CD8-positive, alpha-beta memory T cell (primary cell): ENCODE data around the gene UBN2. TPM values are rescaled to one million over a fixed set of nuclear protein-coding genes. Genes with fewer than 3 reads are reported as not detected.

Experiments
- CTCF ChIA-PET: fragments of 350-600 bp; sonication (Branson Sonifier 250); formaldehyde crosslinking; loops from one replicate; lab custom pipeline; 2021; ENCODE audit warnings: antibody characterized with exemption; lab: Charles Lee
- POLR2A ChIA-PET: fragments of 350-600 bp; sonication (Branson Sonifier 250); formaldehyde crosslinking; loops from one replicate; lab custom pipeline; 2021; ENCODE audit warnings: antibody characterized with exemption; lab: Charles Lee
- DNase-seq, 5 donors: peaks; one replicate each; pipeline versions ENCODE4 v3.0.0 to v3.0.0-alpha.2; 2020 to 2022; ENCODE audit warnings: mixed read lengths in 1 of 5
- H3K27ac ChIP-seq: one replicate; pipeline ENCODE4 v1.7.0; 2013; ENCODE audit warnings: low read depth, mild to moderate bottlenecking, low read length, moderate library complexity
- H3K27me3 ChIP-seq: 2 replicates; pipeline ENCODE4 v1.7.0; 2013; ENCODE audit warnings: low read length, mild to moderate bottlenecking; ENCODE audit not compliant: insufficient read depth, poor library complexity, severe bottlenecking
- H3K36me3 ChIP-seq: 2 replicates; pipeline ENCODE4 v1.7.0; 2013; ENCODE audit warnings: mild to moderate bottlenecking, low read length, moderate library complexity; ENCODE audit not compliant: insufficient read depth
- H3K4me1 ChIP-seq: 2 replicates; pipeline ENCODE4 v1.7.0; 2013; ENCODE audit warnings: mild to moderate bottlenecking, low read length, moderate library complexity; ENCODE audit not compliant: insufficient read depth
- H3K4me3 ChIP-seq: 2 replicates; pipeline ENCODE4 v1.7.0; 2013; ENCODE audit warnings: mild to moderate bottlenecking, low read length
- H3K9me3 ChIP-seq: 2 replicates; pipeline ENCODE4 v1.7.0; 2013; ENCODE audit warnings: mild to moderate bottlenecking, low read length
- H3K27ac Mint-ChIP-seq, 8 donors: one replicate each; pipeline ENCODE4 v1.8.0; 2020 to 2021; ENCODE audit warnings: mixed read lengths in 8 of 8, mild to moderate bottlenecking in 6 of 8, inconsistent platforms in 3 of 8, moderate library complexity in 3 of 8
- H3K27me3 Mint-ChIP-seq, 2 donors: one replicate each; pipeline ENCODE4 v1.8.0; 2020 to 2021; ENCODE audit warnings: mixed read lengths in 2 of 2, mild to moderate bottlenecking in 1 of 2, moderate library complexity in 1 of 2
- H3K36me3 Mint-ChIP-seq, 3 donors: one replicate each; pipeline ENCODE4 v1.8.0; 2020 to 2021; ENCODE audit warnings: mixed read lengths in 3 of 3, inconsistent platforms in 1 of 3, mild to moderate bottlenecking in 1 of 3
- H3K4me1 Mint-ChIP-seq, 3 donors: one replicate each; pipeline ENCODE4 v1.8.0; 2020 to 2021; ENCODE audit warnings: mixed read lengths in 3 of 3, inconsistent platforms in 1 of 3, mild to moderate bottlenecking in 1 of 3
- H3K4me3 Mint-ChIP-seq, 7 donors: one replicate each; pipeline ENCODE4 v1.8.0; 2020 to 2021; ENCODE audit warnings: mixed read lengths in 7 of 7, mild to moderate bottlenecking in 6 of 7, moderate library complexity in 4 of 7, inconsistent platforms in 2 of 7
- H3K9me3 Mint-ChIP-seq, 5 donors: one replicate each; pipeline ENCODE4 v1.8.0; 2020 to 2022; ENCODE audit warnings: mixed read lengths in 5 of 5, mild to moderate bottlenecking in 3 of 5, moderate library complexity in 2 of 5, inconsistent platforms in 1 of 5
- polyA plus RNA-seq: library from polyadenylated mRNA; unstranded; fragments of 300-500 nt; fragmentation: Illumina TruSeq; gene quantifications from one replicate; pipeline ENCODE4 v1.2.3, GENCODE V29; 2021
- total RNA-seq, 2 experiments: library from RNA; stranded (reverse); gene quantifications; one replicate each; pipeline ENCODE4 v1.2.3, GENCODE V29; 2021

Gene UBN2
- total and polyA plus RNA-seq, 3 experiments from 2014 or later, result 3.2 to 13.6 (median 13.0) TPM

DNA sequence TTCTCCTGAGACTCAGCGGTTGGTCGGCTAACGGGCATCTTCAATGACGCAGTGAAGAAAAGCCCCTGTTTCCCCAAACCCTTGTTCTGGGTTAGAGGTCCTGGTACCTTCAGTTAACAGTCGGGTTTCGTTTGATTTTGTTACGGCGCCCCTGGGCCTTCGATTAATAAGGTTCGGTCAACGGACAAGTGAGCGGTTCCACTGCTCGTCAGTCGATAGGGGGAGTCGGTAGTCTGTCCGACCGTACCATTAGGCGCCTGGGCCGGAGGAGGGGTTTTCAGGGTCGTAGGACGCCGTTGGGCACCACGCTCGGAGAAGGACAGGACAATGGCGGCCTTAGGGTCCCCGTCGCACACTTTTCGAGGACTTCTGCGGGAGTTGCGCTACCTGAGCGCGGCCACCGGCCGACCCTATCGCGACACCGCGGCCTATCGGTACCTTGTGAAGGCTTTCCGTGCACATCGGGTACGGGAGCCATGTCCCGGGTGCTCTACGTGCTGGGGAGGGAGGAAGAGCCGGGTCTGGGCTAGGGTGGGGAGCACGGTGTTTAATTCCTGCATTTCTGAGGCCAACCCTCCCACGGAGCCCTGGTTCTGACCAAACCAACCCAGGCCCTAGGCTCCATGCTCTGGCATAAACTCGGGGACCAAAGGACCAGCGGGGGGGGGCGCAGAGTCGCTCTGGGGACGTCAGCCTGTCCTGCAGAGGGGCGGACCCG lies 110.2 kb downstream of the UBN2 start, which contains the start of gene FMC1:
TSS of gene FMC1 (plus strand) at position 280 of the 718 bp plus-strand sequence. CDS start at position 328, 48 bp downstream.
- DNase-seq, result peak; percentile 74 to 89 (median 85)
- H3K9me3 ChIP-seq, result peaks cover 6% of the 10 kb centered on the region
- Mint-ChIP-seq H3K9me3 (peaks cover 0 to 12% (median 6%) of the 10 kb centered on the region in 5 donors), H3K4me3 (peak within 1 kb of the TSS; percentile 91 to 100 (median 98)), H3K27me3 (peaks cover 5 to 16% of the 10 kb centered on the region in 2 donors), H3K27ac (peak within 1 kb of the TSS; percentile 99 to 100 (median 100)), H3K36me3 (peaks cover 0 to 25% (median 0%) of the 10 kb centered on the region in 3 donors), H3K4me1 (peaks cover 25 to 45% (median 43%) of the 10 kb centered on the region in 3 donors)
- H3K36me3 ChIP-seq, result no peaks in the 10 kb centered on the region
- peak within 1 kb of the TSS; percentile 100 for H3K27ac ChIP-seq
- ChIA-PET POLR2A (interaction anchor here (0.6 to 2.6 kb wide), 3 partner anchors 19 to 244 kb away, joined by 3 to 67 read pairs (median 3); partner anchors contain the start of gene LUC7L2), CTCF (no interaction called here)
- H3K27me3 ChIP-seq, result no peaks in the 10 kb centered on the region
- H3K4me1 ChIP-seq, result peaks cover 24% of the 10 kb centered on the region
- H3K4me3 ChIP-seq, result peak within 1 kb of the TSS; percentile 97

DNA sequence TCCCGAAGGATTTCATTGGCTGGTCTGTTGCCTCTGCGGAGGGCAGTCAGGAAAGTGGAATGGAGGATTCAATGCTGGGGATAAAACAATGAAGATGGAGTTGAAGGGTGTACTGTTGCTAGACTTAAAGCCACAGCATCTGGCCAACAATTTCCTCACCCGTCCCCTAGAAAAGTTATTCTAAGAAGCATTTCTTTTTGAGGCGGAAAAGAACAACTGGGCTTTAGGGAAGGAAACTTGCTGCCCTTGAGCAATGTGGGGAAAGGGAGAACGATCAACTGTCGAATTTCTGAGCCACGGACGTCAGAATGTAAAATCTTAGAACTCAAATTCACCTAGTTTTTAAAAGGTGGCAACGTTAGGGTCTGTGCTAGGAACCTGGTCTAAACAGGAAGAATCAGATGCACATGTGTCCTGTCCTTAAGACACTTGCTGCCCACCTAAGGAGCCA lies 110.8 kb downstream of the UBN2 start:
- peak overlapping the region; percentile 99 to 100 (median 100) for H3K27ac Mint-ChIP-seq
- peaks cover 26 to 45% (median 43%) of the 10 kb centered on the region in 3 donors for H3K4me1 Mint-ChIP-seq
- peak overlapping the region; percentile 91 to 100 (median 98) for H3K4me3 Mint-ChIP-seq
- Histone ChIP-seq H3K9me3 (peaks cover 6% of the 10 kb centered on the region), H3K4me3 (peak overlapping the region; percentile 97), H3K27ac (peak overlapping the region; percentile 100), H3K27me3 (no peaks in the 10 kb centered on the region), H3K4me1 (peaks cover 24% of the 10 kb centered on the region), H3K36me3 (peaks cover 5% of the 10 kb centered on the region)
- H3K27me3 Mint-ChIP-seq, result peaks cover 5 to 16% of the 10 kb centered on the region in 2 donors
- ChIA-PET CTCF (no interaction called here), POLR2A (no interaction called here)
- DNase-seq, result no peak
- H3K36me3 Mint-ChIP-seq, result peaks cover 0 to 29% (median 2%) of the 10 kb centered on the region in 3 donors
- peaks cover 0 to 12% (median 6%) of the 10 kb centered on the region in 5 donors for H3K9me3 Mint-ChIP-seq

DNA sequence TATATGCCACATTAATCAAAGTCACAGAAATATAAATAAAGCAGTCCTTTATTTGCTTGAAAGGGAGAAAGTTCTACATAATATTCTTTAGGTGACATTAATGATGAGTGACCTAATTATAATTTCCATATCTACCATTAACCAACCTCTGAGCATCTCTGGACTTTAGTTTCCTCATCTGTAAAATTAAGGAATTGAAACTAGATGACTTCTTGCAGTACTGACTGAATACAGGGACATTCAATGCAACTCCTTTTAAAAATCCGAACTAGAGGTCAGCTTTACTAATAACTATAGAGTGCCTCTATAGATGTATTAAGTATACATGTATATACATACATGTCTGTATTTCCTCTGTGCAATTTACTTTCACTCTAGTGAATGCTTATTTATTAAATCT lies 114.0 kb downstream of the UBN2 start:
- peaks cover 0 to 44% (median 6%) of the 10 kb centered on the region in 3 donors for H3K36me3 Mint-ChIP-seq
- DNase-seq, result no peak
- H3K9me3 Mint-ChIP-seq, result peaks cover 0 to 7% (median 5%) of the 10 kb centered on the region in 5 donors
- Histone ChIP-seq H3K4me3 (no peak overlapping the region), H3K4me1 (peaks cover 16% of the 10 kb centered on the region), H3K27me3 (no peaks in the 10 kb centered on the region), H3K9me3 (no peaks in the 10 kb centered on the region), H3K27ac (no peak overlapping the region), H3K36me3 (peaks cover 8% of the 10 kb centered on the region)
- H3K4me1 Mint-ChIP-seq, result peaks cover 29 to 39% (median 38%) of the 10 kb centered on the region in 3 donors
- H3K27ac Mint-ChIP-seq, result peak overlapping the region in 2 of 8 donors; percentile 32 to 53
- CTCF ChIA-PET, result interaction anchor here (1.2 to 1.9 kb wide), 2 partner anchors 11 to 14 kb away, joined by 3 to 4 read pairs; partner anchors contain the start of gene LUC7L2
- H3K4me3 Mint-ChIP-seq, result peak overlapping the region in 2 of 7 donors; percentile 19 to 32
- POLR2A ChIA-PET, result interaction anchor here (0.5 to 2.2 kb wide), 4 partner anchors 15 to 1053 kb away, joined by 3 to 10 read pairs (median 4); partner anchors contain the start of gene LUC7L2
- H3K27me3 Mint-ChIP-seq, result peaks cover 5 to 13% of the 10 kb centered on the region in 2 donors

DNA sequence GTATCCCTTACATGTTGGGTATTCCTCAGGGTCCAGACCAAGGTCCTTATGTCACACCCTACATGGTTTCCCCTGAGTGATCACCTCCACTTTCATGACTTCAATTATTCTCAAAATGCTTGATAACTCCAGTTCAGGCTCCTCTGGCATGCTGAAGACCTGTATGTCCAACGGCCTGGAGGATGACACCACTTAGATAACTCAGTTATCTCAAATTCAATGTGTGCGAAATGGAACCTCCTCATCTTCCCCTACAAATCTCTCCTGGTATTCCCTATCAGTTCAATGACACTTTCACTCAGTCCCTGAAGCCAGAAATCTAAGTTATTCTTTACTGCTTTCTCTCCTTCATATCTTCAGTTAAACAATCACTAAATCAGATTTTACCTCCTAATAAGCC lies 120.0 kb downstream of the UBN2 start:
- Histone ChIP-seq H3K27me3 (no peaks in the 10 kb centered on the region), H3K4me3 (no peak overlapping the region), H3K36me3 (peaks cover 14% of the 10 kb centered on the region), H3K9me3 (no peaks in the 10 kb centered on the region), H3K27ac (no peak overlapping the region), H3K4me1 (no peaks in the 10 kb centered on the region)
- Mint-ChIP-seq H3K4me3 (no peak overlapping the region), H3K4me1 (peaks cover 0 to 4% (median 3%) of the 10 kb centered on the region in 3 donors), H3K9me3 (no peaks in the 10 kb centered on the region), H3K36me3 (peaks cover 0 to 43% (median 16%) of the 10 kb centered on the region in 3 donors), H3K27ac (peak overlapping the region in 2 of 8 donors; percentile 34 to 78), H3K27me3 (no peaks in the 10 kb centered on the region)
- ChIA-PET POLR2A (no interaction called here), CTCF (no interaction called here)
- DNase-seq, result no peak

DNA sequence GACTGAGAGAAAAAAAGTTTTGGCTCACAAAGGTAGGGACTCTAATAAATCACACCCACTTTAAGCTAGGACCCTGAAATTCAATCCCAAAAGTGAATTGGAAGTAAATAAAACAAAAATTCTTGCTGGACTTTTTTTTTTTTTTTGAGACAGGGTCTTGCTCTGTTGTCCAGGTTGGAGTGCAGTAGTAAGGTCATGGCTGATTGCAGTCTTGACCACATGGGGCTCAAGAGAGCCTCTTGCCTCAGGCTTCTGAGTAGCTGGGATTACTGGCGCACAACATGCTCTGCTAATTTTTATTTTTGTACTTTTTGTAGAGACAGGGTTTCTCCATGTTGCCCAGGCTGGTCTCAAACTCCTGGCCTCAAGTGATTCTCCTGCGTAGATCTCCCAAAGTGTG lies 123.7 kb downstream of the UBN2 start:
- no peak overlapping the region for H3K4me3 Mint-ChIP-seq
- CTCF ChIA-PET, result no interaction called here
- no peaks in the 10 kb centered on the region for H3K27me3 ChIP-seq
- H3K36me3 ChIP-seq, result peaks cover 6% of the 10 kb centered on the region
- H3K4me1 ChIP-seq, result peaks cover 6% of the 10 kb centered on the region
- H3K27ac Mint-ChIP-seq, result peak overlapping the region in 2 of 8 donors; percentile 29 to 43
- H3K27ac ChIP-seq, result no peak overlapping the region
- H3K9me3 ChIP-seq, result no peaks in the 10 kb centered on the region
- POLR2A ChIA-PET, result no interaction called here
- DNase-seq, result no peak
- peaks cover 0 to 33% (median 10%) of the 10 kb centered on the region in 3 donors for H3K36me3 Mint-ChIP-seq
- H3K4me1 Mint-ChIP-seq, result peaks cover 11 to 19% (median 17%) of the 10 kb centered on the region in 3 donors
- H3K9me3 Mint-ChIP-seq, result no peaks in the 10 kb centered on the region
- H3K4me3 ChIP-seq, result no peak overlapping the region
- no peaks in the 10 kb centered on the region for H3K27me3 Mint-ChIP-seq

DNA sequence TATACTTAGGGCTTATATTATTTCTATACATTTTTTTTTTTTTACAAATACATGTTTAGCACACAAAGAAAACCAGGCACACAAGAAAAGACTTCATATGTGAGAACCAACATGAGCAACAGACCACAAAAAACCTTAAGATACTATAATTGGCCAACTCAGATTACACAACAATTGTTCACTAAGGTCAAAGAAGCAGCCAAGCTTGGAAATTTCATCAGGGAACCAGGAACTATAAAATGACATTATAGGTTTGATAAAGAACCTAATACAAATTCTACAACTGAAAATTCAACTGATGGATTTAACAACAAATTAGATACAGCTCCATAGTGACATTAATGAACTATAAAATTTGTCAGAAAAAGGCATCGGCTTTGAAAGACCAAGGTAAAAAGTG lies 124.3 kb downstream of the UBN2 start:
- Mint-ChIP-seq H3K9me3 (no peaks in the 10 kb centered on the region), H3K36me3 (peaks cover 0 to 32% (median 10%) of the 10 kb centered on the region in 3 donors), H3K27me3 (no peaks in the 10 kb centered on the region), H3K27ac (no peak overlapping the region), H3K4me1 (peaks cover 11 to 19% (median 19%) of the 10 kb centered on the region in 3 donors), H3K4me3 (peak overlapping the region in 1 of 7 donors; percentile 53)
- CTCF ChIA-PET, result interaction anchor here (1.0 kb wide), 1 partner anchor 10 kb away, joined by 3 read pairs; no protein-coding TSS in a partner anchor
- Histone ChIP-seq H3K36me3 (peaks cover 6% of the 10 kb centered on the region), H3K4me1 (peaks cover 6% of the 10 kb centered on the region), H3K9me3 (no peaks in the 10 kb centered on the region), H3K27me3 (no peaks in the 10 kb centered on the region), H3K27ac (no peak overlapping the region), H3K4me3 (no peak overlapping the region)
- no peak for DNase-seq
- POLR2A ChIA-PET, result no interaction called here
